CD14-positive monocyte (primary cell): ENCODE results near the gene PCDH19. TPM values are rescaled to one million over a fixed set of nuclear protein-coding genes. Genes with fewer than 3 reads are reported as not detected.

Experiments used
- DNase-seq, 3 donors: peaks; one replicate each; pipeline ENCODE4 v3.0.0-alpha.2; 2011 to 2022
- H2AFZ ChIP-seq: 2 replicates; pipeline ENCODE4 v1.6.0; 2012; ENCODE audit warnings: mild to moderate bottlenecking, low read depth, low read length, inconsistent platforms; ENCODE audit not compliant: insufficient read depth, poor library complexity, severe bottlenecking
- H3K27ac ChIP-seq, 2 donors: 1 replicate in 1 of 2; 2 replicates in 1 of 2; pipeline ENCODE4 v1.5.1; 2012 to 2013; ENCODE audit warnings: low read length in 2 of 2, control low read depth in 1 of 2, inconsistent platforms in 1 of 2, low read depth in 1 of 2, mild to moderate bottlenecking in 1 of 2
- H3K27me3 ChIP-seq, 2 donors: one replicate each; pipeline versions ENCODE4 v1.6.0 to v1.6.1; 2011 to 2013; ENCODE audit warnings: low read length in 2 of 2; ENCODE audit not compliant: control insufficient read depth in 2 of 2, insufficient read depth in 2 of 2
- H3K36me3 ChIP-seq, 2 donors: replicated peaks in 1 of 2; 1 replicate in 1 of 2; 2 replicates in 1 of 2; pipeline versions ENCODE4 v1.5.1 to v1.6.1; 2012 to 2013; ENCODE audit warnings: low read length in 2 of 2, control low read depth in 1 of 2, inconsistent platforms in 1 of 2, mild to moderate bottlenecking in 1 of 2; ENCODE audit not compliant: insufficient read depth in 2 of 2, control insufficient read depth in 1 of 2
- H3K4me1 ChIP-seq, 2 donors: 1 replicate in 1 of 2; 2 replicates in 1 of 2; pipeline versions ENCODE4 v1.5.1 to v1.6.1; 2012 to 2013; ENCODE audit warnings: low read length in 2 of 2, control low read depth in 1 of 2, inconsistent platforms in 1 of 2, mild to moderate bottlenecking in 1 of 2, moderate library complexity in 1 of 2; ENCODE audit not compliant: insufficient read depth in 2 of 2, control insufficient read depth in 1 of 2
- H3K4me2 ChIP-seq: replicated peaks from 2 replicates; pipeline ENCODE3; 2012; ENCODE audit warnings: low read length, moderate library complexity, mild to moderate bottlenecking; ENCODE audit not compliant: poor library complexity, severe bottlenecking; ENCODE audit errors: extremely low read depth
- H3K4me3 ChIP-seq, 3 experiments: fragments of 200-600 bp in 1 of 3; sonication (generic) in 1 of 3; replicated peaks in 1 of 3; 1 replicate in 2 of 3; 2 replicates in 1 of 3; pipeline ENCODE4 v1.5.1; 2011 to 2013; ENCODE audit warnings: low read length in 3 of 3, mild to moderate bottlenecking in 3 of 3, control low read depth in 2 of 3, low read depth in 2 of 3, inconsistent platforms in 1 of 3, moderate library complexity in 1 of 3
- H3K79me2 ChIP-seq: 2 replicates; pipeline ENCODE4 v1.6.0; 2012; ENCODE audit warnings: mild to moderate bottlenecking, control low read depth, inconsistent platforms, low read length, moderate library complexity; ENCODE audit not compliant: insufficient read depth
- H3K9ac ChIP-seq: 2 replicates; pipeline ENCODE4 v1.6.0; 2017; ENCODE audit warnings: low read length, mild to moderate bottlenecking; ENCODE audit not compliant: insufficient read depth, poor library complexity, severe bottlenecking
- H3K9me3 ChIP-seq, 2 donors: replicated peaks in 1 of 2; 1 replicate in 1 of 2; 2 replicates in 1 of 2; pipeline versions ENCODE4 v1.5.1 to v1.6.1; 2012 to 2013; ENCODE audit warnings: low read length in 2 of 2, control low read depth in 1 of 2; ENCODE audit not compliant: control insufficient read depth in 1 of 2, insufficient read depth in 1 of 2
- H4K20me1 ChIP-seq: 2 replicates; pipeline ENCODE4 v1.6.0; 2012; ENCODE audit warnings: mild to moderate bottlenecking, low read length, control low read depth, moderate library complexity; ENCODE audit not compliant: insufficient read depth
- H3K27ac Mint-ChIP-seq, 7 donors: one replicate each; pipeline ENCODE4 v1.8.0; 2020; ENCODE audit warnings: mild to moderate bottlenecking in 7 of 7, mixed read lengths in 7 of 7, moderate library complexity in 6 of 7, inconsistent platforms in 2 of 7
- H3K27me3 Mint-ChIP-seq, 3 donors: one replicate each; pipeline ENCODE4 v1.8.0; 2021 to 2022; ENCODE audit warnings: low read depth in 3 of 3, mild to moderate bottlenecking in 3 of 3, mixed read lengths in 3 of 3, moderate library complexity in 3 of 3, inconsistent platforms in 1 of 3
- H3K36me3 Mint-ChIP-seq, 2 donors: one replicate each; pipeline ENCODE4 v1.8.0; 2020; ENCODE audit warnings: mixed read lengths in 2 of 2, inconsistent platforms in 1 of 2, mild to moderate bottlenecking in 1 of 2
- H3K4me1 Mint-ChIP-seq: one replicate; pipeline ENCODE4 v1.8.0; 2020; ENCODE audit warnings: mild to moderate bottlenecking, mixed read lengths
- H3K4me3 Mint-ChIP-seq, 2 donors: one replicate each; pipeline ENCODE4 v1.8.0; 2020; ENCODE audit warnings: mild to moderate bottlenecking in 2 of 2, mixed read lengths in 2 of 2, moderate library complexity in 1 of 2
- H3K9me3 Mint-ChIP-seq, 7 donors: one replicate each; pipeline ENCODE4 v1.8.0; 2020 to 2022; ENCODE audit warnings: mixed read lengths in 7 of 7, mild to moderate bottlenecking in 6 of 7, moderate library complexity in 6 of 7, inconsistent platforms in 2 of 7
- CTCF ChIP-seq: fragments of 200-600 bp; IDR thresholded peaks from one replicate; pipeline ENCODE4 v1.8.0; 2022; ENCODE audit warnings: antibody characterized with exemption, mild to moderate bottlenecking
- WGBS: methylation state at CpG from one replicate; pipeline ENCODE4 v1.1.5; 2013; ENCODE audit warnings: missing lambda C conversion rate; ENCODE audit not compliant: insufficient coverage; 5-methylcytosine and 5-hydroxymethylcytosine counted together
- intact Hi-C, 2 donors: fragments of 100-400 bp; cut with micrococcal nuclease; formaldehyde crosslinking; loops; one replicate each; pipeline versions ENCODE4 v1.15.0 to v1.15.1; 2023
- polyA plus RNA-seq, 3 donors: library from polyadenylated mRNA; depleted of rRNA in 1 of 3; unstranded in 2 of 3; stranded (reverse) in 1 of 3; fragments of 300-500 nt in 2 of 3; fragments of >200 nt in 1 of 3; fragmentation: Illumina TruSeq in 2 of 3; gene quantifications; 1 replicate in 2 of 3; 2 replicates in 1 of 3; pipeline ENCODE4 v1.2.3, GENCODE V29; 2012 to 2021

PCDH19 gene
- polyA plus RNA-seq, 3 donors: not detected

DNA sequence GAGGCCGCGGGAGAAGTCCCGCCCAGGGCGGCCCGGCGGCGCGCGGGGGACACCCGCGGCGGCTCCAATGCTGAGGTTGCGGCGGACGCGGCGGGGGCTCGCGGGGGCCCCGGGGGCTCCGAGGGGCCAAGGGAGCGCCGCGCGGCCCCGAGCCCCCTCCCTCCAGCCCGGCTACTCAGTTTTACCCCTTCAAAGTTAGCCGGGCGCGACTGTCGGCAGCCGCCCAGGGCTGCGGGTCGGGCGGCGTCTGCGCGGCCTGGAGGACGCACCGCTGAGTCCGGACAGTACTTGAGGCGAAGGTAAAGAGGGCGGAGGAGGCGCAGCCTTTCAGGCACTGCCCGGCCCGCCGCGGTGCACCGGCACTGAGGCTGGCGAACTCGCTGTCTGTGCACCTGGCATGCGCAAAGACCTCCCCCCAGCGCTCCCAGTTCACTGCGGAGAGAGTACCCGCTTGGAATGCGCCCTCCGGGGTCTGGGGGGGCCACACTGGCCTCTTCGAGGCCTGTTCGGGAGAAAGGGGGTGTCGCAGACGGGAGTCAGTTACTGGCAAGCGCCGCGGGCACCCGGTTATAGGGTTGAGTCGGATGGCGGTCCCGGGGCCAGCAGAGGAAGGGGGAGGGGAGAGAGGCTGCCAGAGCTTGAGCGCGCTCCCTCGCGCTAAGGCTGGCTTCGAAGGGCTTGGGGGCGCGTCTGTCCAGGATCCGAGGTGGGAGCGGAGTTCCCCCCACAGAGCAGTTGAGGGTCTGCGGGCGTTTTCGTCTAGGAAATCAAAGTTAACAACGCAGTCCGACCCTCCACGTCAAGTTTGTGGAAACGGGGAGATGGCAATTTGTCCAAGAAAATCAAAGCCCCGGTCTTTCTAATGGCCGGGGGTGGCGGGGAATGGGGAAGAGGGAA, 1.1 kb downstream of the PCDH19 start:
- H3K9ac ChIP-seq: no peak overlapping the region
- no peak overlapping the region for H3K27ac ChIP-seq
- 3% methylated on average over 50 of the region's 87 CpGs for WGBS
- no peaks in the 10 kb centered on the region for H3K4me1 ChIP-seq
- Mint-ChIP-seq H3K4me3 (peak overlapping the region in 1 of 2 donors; percentile 90), H3K36me3 (no peaks in the 10 kb centered on the region), H3K4me1 (peaks cover 3% of the 10 kb centered on the region), H3K27ac (no peak overlapping the region), H3K27me3 (peaks cover 71 to 87% (median 76%) of the 10 kb centered on the region in 3 donors), H3K9me3 (peaks cover 3 to 45% (median 26%) of the 10 kb centered on the region in 7 donors)
- TF ChIP-seq CTCF: no peak
- H3K27me3 ChIP-seq: peaks cover 26 to 83% of the 10 kb centered on the region in 2 donors
- peak overlapping the region; percentile 11 for H3K4me2 ChIP-seq
- intact Hi-C loops: no loop called here
- no peaks in the 10 kb centered on the region for H3K79me2 ChIP-seq
- no peaks in the 10 kb centered on the region for H3K36me3 ChIP-seq
- no peak overlapping the region for H2AFZ ChIP-seq
- no peak overlapping the region for H3K4me3 ChIP-seq
- DNase-seq: no peak
- H4K20me1 ChIP-seq: no peaks in the 10 kb centered on the region
- peaks cover 10 to 32% of the 10 kb centered on the region in 2 donors for H3K9me3 ChIP-seq

GRCh38 chrX:100407784-100408712, 2.0 kb downstream of the PCDH19 start:
- Histone ChIP-seq H3K4me3 (no peak overlapping the region), H4K20me1 (no peaks in the 10 kb centered on the region), H2AFZ (no peak overlapping the region), H3K9me3 (peaks cover 10 to 32% of the 10 kb centered on the region in 2 donors), H3K79me2 (no peaks in the 10 kb centered on the region), H3K4me1 (no peaks in the 10 kb centered on the region), H3K9ac (no peak overlapping the region), H3K27me3 (peaks cover 27 to 82% of the 10 kb centered on the region in 2 donors), H3K4me2 (no peak overlapping the region), H3K36me3 (no peaks in the 10 kb centered on the region), H3K27ac (no peak overlapping the region)
- TF ChIP-seq CTCF: no peak
- Mint-ChIP-seq H3K36me3 (no peaks in the 10 kb centered on the region), H3K9me3 (peaks cover 3 to 45% (median 26%) of the 10 kb centered on the region in 7 donors), H3K27me3 (peaks cover 70 to 87% (median 72%) of the 10 kb centered on the region in 3 donors), H3K4me3 (peak overlapping the region in 1 of 2 donors; percentile 78), H3K27ac (no peak overlapping the region), H3K4me1 (peaks cover 3% of the 10 kb centered on the region)
- 8% methylated on average over 67 of the region's 90 CpGs for WGBS
- intact Hi-C loops: no loop called here
- DNase-seq: no peak
